ENCODE results near the gene RAB8B.

RAB8B gene

GRCh38 chr15:63277038-63277892 lies 87.9 kb downstream of the RAB8B start, which contains the start of gene APH1B:
Gene APH1B, plus strand, starts transcription at chr15:63277605. Its CDS starts 19 bp downstream, at chr15:63277624.
- DNase-seq, result peak; percentile 74

- no peak for DNase-seq
Observed at GRCh38 chr15:63277893-63278456, 88.6 kb downstream of the RAB8B start.

GRCh38 chr15:63283126-63283525 lies 93.7 kb downstream of the RAB8B start:
- DNase-seq, result no peak

- no peak for DNase-seq
Observed at GRCh38 chr15:63284335-63284734, 94.9 kb downstream of the RAB8B start.

- DNase-seq, result no peak
Observed at GRCh38 chr15:63287109-63287508, 97.7 kb downstream of the RAB8B start.

- DNase-seq, result no peak
Observed at GRCh38 chr15:63288342-63288741, 98.9 kb downstream of the RAB8B start.

GRCh38 chr15:63288778-63289378 lies 99.5 kb downstream of the RAB8B start:
- no peak for DNase-seq

GRCh38 chr15:63291507-63291906 lies 102.1 kb downstream of the RAB8B start:
- DNase-seq, result no peak

- DNase-seq, result no peak
Observed at GRCh38 chr15:63292241-63292640, 102.8 kb downstream of the RAB8B start.

- DNase-seq, result no peak
Observed at GRCh38 chr15:63292771-63293170, 103.4 kb downstream of the RAB8B start.

GRCh38 chr15:63294359-63294758 lies 105.0 kb downstream of the RAB8B start:
- DNase-seq, result no peak

GRCh38 chr15:63295341-63295740 lies 105.9 kb downstream of the RAB8B start:
- no peak for DNase-seq

GRCh38 chr15:63296195-63296594 lies 106.8 kb downstream of the RAB8B start:
- DNase-seq, result no peak

- DNase-seq, result no peak
Observed at GRCh38 chr15:63299943-63300575, 110.7 kb downstream of the RAB8B start.

- no peak for DNase-seq
Observed at GRCh38 chr15:63301088-63301487, 111.7 kb downstream of the RAB8B start.

GRCh38 chr15:63305260-63305659 lies 115.9 kb downstream of the RAB8B start:
- no peak for DNase-seq

- DNase-seq, result no peak
Observed at GRCh38 chr15:63306492-63307073, 117.2 kb downstream of the RAB8B start.

GRCh38 chr15:63308491-63308890 lies 119.1 kb downstream of the RAB8B start:
- DNase-seq, result no peak

- no peak for DNase-seq
Observed at GRCh38 chr15:63308947-63309346, 119.5 kb downstream of the RAB8B start.

- no peak for DNase-seq
Observed at GRCh38 chr15:63310646-63311045, 121.2 kb downstream of the RAB8B start.

GRCh38 chr15:63312286-63312685 lies 122.9 kb downstream of the RAB8B start:
- DNase-seq, result no peak

- DNase-seq, result no peak
Observed at GRCh38 chr15:63313825-63314224, 124.4 kb downstream of the RAB8B start.

- DNase-seq, result no peak
Observed at GRCh38 chr15:63314409-63314808, 125.0 kb downstream of the RAB8B start.
